Measurements from ENCODE around the gene MYT1.

DNA sequence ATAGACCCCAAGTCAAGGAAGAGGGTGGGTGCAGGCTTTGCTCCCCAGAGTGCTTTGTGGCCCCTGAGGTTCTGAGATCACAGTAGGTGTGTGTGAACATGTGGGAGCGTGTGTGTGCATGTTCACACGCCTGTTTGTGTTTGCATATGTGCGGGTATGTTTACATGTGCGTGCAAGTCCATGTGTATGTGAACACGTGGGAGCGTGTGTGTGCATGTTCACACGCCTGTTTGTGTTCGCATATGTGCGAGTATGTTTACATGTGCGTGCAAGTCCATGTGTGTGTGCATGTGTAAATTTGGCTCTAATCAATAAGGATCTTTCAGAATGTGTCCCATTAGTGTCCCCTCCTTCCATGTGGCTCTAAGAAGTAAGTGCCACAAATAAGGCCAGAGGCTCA lies 49.9 kb downstream of the MYT1 start:
- TF ChIP-seq, protein P1, sequence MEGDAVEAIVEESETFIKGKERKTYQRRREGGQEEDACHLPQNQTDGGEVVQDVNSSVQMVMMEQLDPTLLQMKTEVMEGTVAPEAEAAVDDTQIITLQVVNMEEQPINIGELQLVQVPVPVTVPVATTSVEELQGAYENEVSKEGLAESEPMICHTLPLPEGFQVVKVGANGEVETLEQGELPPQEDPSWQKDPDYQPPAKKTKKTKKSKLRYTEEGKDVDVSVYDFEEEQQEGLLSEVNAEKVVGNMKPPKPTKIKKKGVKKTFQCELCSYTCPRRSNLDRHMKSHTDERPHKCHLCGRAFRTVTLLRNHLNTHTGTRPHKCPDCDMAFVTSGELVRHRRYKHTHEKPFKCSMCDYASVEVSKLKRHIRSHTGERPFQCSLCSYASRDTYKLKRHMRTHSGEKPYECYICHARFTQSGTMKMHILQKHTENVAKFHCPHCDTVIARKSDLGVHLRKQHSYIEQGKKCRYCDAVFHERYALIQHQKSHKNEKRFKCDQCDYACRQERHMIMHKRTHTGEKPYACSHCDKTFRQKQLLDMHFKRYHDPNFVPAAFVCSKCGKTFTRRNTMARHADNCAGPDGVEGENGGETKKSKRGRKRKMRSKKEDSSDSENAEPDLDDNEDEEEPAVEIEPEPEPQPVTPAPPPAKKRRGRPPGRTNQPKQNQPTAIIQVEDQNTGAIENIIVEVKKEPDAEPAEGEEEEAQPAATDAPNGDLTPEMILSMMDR (IDR thresholded peaks at IDR 0.05) = no peak
- TF ChIP-seq POLR2A (IDR thresholded peaks at IDR 0.05) (no peak), POLR2AphosphoS5 (IDR thresholded peaks at IDR 0.05) (no peak), EP300 (IDR thresholded peaks at IDR 0.05) (no peak)
